Endothelial cell (in vitro differentiated cells): ENCODE results near the gene POLR2H. TPM values are rescaled to one million over a fixed set of nuclear protein-coding genes. Genes with fewer than 3 reads are reported as not detected.
A peak's percentile ranks its signal among the peaks of the same experiment; 100 is the strongest.

Source experiments
- DNase-seq: peaks from one replicate; pipeline ENCODE4 v3.0.0; 2021; ENCODE audit warnings: low spot score
- H3K27ac Mint-ChIP-seq: one replicate; pipeline ENCODE4 v1.8.0; 2021; ENCODE audit warnings: mixed read lengths, inconsistent platforms; ENCODE audit not compliant: unreplicated experiment
- H3K27me3 Mint-ChIP-seq: one replicate; pipeline ENCODE4 v1.8.0; 2021; ENCODE audit warnings: mild to moderate bottlenecking, moderate library complexity, mixed read lengths, inconsistent platforms; ENCODE audit not compliant: unreplicated experiment
- H3K36me3 Mint-ChIP-seq: one replicate; pipeline ENCODE4 v1.8.0; 2021; ENCODE audit warnings: mild to moderate bottlenecking, low read depth, mixed read lengths, inconsistent platforms; ENCODE audit not compliant: unreplicated experiment
- H3K4me1 Mint-ChIP-seq: one replicate; pipeline ENCODE4 v1.8.0; 2021; ENCODE audit warnings: mild to moderate bottlenecking, mixed read lengths, inconsistent platforms; ENCODE audit not compliant: unreplicated experiment
- H3K4me3 Mint-ChIP-seq: one replicate; pipeline ENCODE4 v1.8.0; 2021; ENCODE audit warnings: mild to moderate bottlenecking, mixed read lengths, inconsistent platforms; ENCODE audit not compliant: unreplicated experiment
- H3K9me3 Mint-ChIP-seq: one replicate; pipeline ENCODE4 v1.8.0; 2021; ENCODE audit warnings: mixed read lengths, inconsistent platforms; ENCODE audit not compliant: unreplicated experiment
- CTCF ChIP-seq: fragments of 200-600 bp; sonication (generic); IDR thresholded peaks from one replicate; pipeline ENCODE4 v1.5.0; 2021; ENCODE audit warnings: antibody characterized with exemption; ENCODE audit not compliant: unreplicated experiment
- total RNA-seq: library from RNA; stranded (reverse); fragmentation: NEBNext Ultra II Directional; extraction: Animal tissue kit (Norgen Biotek cat#: 25700); gene quantifications from one replicate; pipeline ENCODE4 v1.2.1, GENCODE V29; 2021; ENCODE audit not compliant: unreplicated experiment

The POLR2H gene
- total RNA-seq, 1 donor from 2014 or later: 56.1 TPM

- no peak for TF ChIP-seq CTCF
- DNase-seq: no peak
- H3K4me3 Mint-ChIP-seq: no peak overlapping the region
- H3K9me3 Mint-ChIP-seq: no peaks in the 10 kb centered on the region
- H3K27ac Mint-ChIP-seq: no peak overlapping the region
- H3K27me3 Mint-ChIP-seq: peaks cover 10% of the 10 kb centered on the region
- H3K4me1 Mint-ChIP-seq: peaks cover 33% of the 10 kb centered on the region
- H3K36me3 Mint-ChIP-seq: peaks cover 10% of the 10 kb centered on the region
Observed at GRCh38 chr3:184373422-184373821, 11.9 kb downstream of the POLR2H start.

GRCh38 chr3:184375747-184376461, 14.4 kb downstream of the POLR2H start:
- H3K4me1 Mint-ChIP-seq: peaks cover 37% of the 10 kb centered on the region
- H3K4me3 Mint-ChIP-seq: no peak overlapping the region
- no peaks in the 10 kb centered on the region for H3K36me3 Mint-ChIP-seq
- no peaks in the 10 kb centered on the region for H3K9me3 Mint-ChIP-seq
- H3K27ac Mint-ChIP-seq: no peak overlapping the region
- no peak for TF ChIP-seq CTCF
- no peak for DNase-seq
- H3K27me3 Mint-ChIP-seq: peaks cover 16% of the 10 kb centered on the region

GRCh38 chr3:184377374-184377773, 15.9 kb downstream of the POLR2H start:
- H3K36me3 Mint-ChIP-seq: no peaks in the 10 kb centered on the region
- H3K9me3 Mint-ChIP-seq: no peaks in the 10 kb centered on the region
- peaks cover 18% of the 10 kb centered on the region for H3K27me3 Mint-ChIP-seq
- no peak overlapping the region for H3K4me3 Mint-ChIP-seq
- H3K27ac Mint-ChIP-seq: no peak overlapping the region
- no peak for DNase-seq
- TF ChIP-seq CTCF: no peak
- peaks cover 22% of the 10 kb centered on the region for H3K4me1 Mint-ChIP-seq

- Mint-ChIP-seq H3K27ac (peak within 1 kb of the TSS; percentile 36), H3K27me3 (peaks cover 21% of the 10 kb centered on the region), H3K36me3 (no peaks in the 10 kb centered on the region), H3K4me3 (peak within 1 kb of the TSS; percentile 84), H3K4me1 (peaks cover 20% of the 10 kb centered on the region), H3K9me3 (no peaks in the 10 kb centered on the region)
- DNase-seq: no peak
- no peak for TF ChIP-seq CTCF
Observed at GRCh38 chr3:184377882-184378445, 16.5 kb downstream of the POLR2H start, which contains the start of gene THPO. Gene THPO (minus strand): TSS chr3:184378207. CDS start chr3:184376259, 1,948 bp downstream.
